H9 (cell line): ENCODE results near the gene ERICH6. TPM values are rescaled to one million over a fixed set of nuclear protein-coding genes. Genes with fewer than 3 reads are reported as not detected.

Source experiments
- DNase-seq: peaks from one replicate; pipeline ENCODE4 v3.0.0-alpha.2; 2017
- H2AFZ ChIP-seq: one replicate; pipeline ENCODE4 v1.6.1; 2013; ENCODE audit warnings: mild to moderate bottlenecking, low read length, control low read depth, moderate library complexity
- H2AK5ac ChIP-seq: 2 replicates; pipeline ENCODE4 v1.6.1; 2013; ENCODE audit warnings: low read length, control low read depth, mixed read lengths; ENCODE audit not compliant: insufficient read length
- H2BK120ac ChIP-seq: one replicate; pipeline ENCODE4 v1.6.1; 2013; ENCODE audit warnings: low read depth, mild to moderate bottlenecking, low read length, control low read depth, inconsistent platforms; ENCODE audit not compliant: poor library complexity, severe bottlenecking
- H2BK12ac ChIP-seq: 2 replicates; pipeline ENCODE4 v1.6.1; 2013; ENCODE audit warnings: low read length, control low read depth, mixed read lengths, low read depth; ENCODE audit not compliant: insufficient read length
- H2BK15ac ChIP-seq: 2 replicates; pipeline ENCODE4 v1.6.1; 2013; ENCODE audit warnings: low read depth, low read length, control low read depth
- H2BK20ac ChIP-seq: one replicate; pipeline ENCODE4 v1.6.1; 2013; ENCODE audit warnings: low read depth, mild to moderate bottlenecking, low read length, control low read depth, inconsistent platforms; ENCODE audit not compliant: poor library complexity, severe bottlenecking
- H2BK5ac ChIP-seq: 2 replicates; pipeline ENCODE4 v1.6.1; 2013; ENCODE audit warnings: low read length, control low read depth, mixed read lengths; ENCODE audit not compliant: insufficient read length
- H3K14ac ChIP-seq: 2 replicates; pipeline ENCODE4 v1.6.1; 2013; ENCODE audit warnings: low read length, control low read depth; ENCODE audit not compliant: insufficient read depth
- H3K18ac ChIP-seq: 2 replicates; pipeline ENCODE4 v1.6.1; 2013; ENCODE audit warnings: low read depth, mild to moderate bottlenecking, mixed read lengths, low read length, control low read depth; ENCODE audit not compliant: insufficient read length
- H3K23ac ChIP-seq: 2 replicates; pipeline ENCODE4 v1.6.1; 2013; ENCODE audit warnings: low read length, control low read depth, mixed read lengths, low read depth; ENCODE audit not compliant: insufficient read length
- H3K23me2 ChIP-seq: 2 replicates; pipeline ENCODE4 v1.6.1; 2013; ENCODE audit warnings: low read depth, mild to moderate bottlenecking, mixed read lengths, low read length, control low read depth; ENCODE audit not compliant: insufficient read length, poor library complexity, severe bottlenecking
- H3K27ac ChIP-seq: 2 replicates; pipeline ENCODE4 v1.5.1; 2013; ENCODE audit warnings: low read length, control low read depth, mixed read lengths, low read depth; ENCODE audit not compliant: insufficient read length
- H3K27me3 ChIP-seq: 2 replicates; pipeline ENCODE4 v1.6.1; 2013; ENCODE audit warnings: low read length, control low read depth, inconsistent platforms; ENCODE audit not compliant: insufficient read depth
- H3K4ac ChIP-seq: 2 replicates; pipeline ENCODE4 v1.6.1; 2013; ENCODE audit warnings: low read depth, mild to moderate bottlenecking, control low read depth, inconsistent platforms, low read length, moderate library complexity
- H3K4me1 ChIP-seq: 2 replicates; pipeline ENCODE4 v1.6.1; 2013; ENCODE audit warnings: low read length, control low read depth, inconsistent platforms; ENCODE audit not compliant: insufficient read depth
- H3K4me2 ChIP-seq: 2 replicates; pipeline ENCODE4 v1.6.1; 2013; ENCODE audit warnings: low read length, control low read depth, mixed read lengths; ENCODE audit not compliant: insufficient read length, insufficient read depth
- H3K56ac ChIP-seq: 2 replicates; pipeline ENCODE4 v1.6.1; 2013; ENCODE audit warnings: low read depth, mild to moderate bottlenecking, mixed read lengths, low read length, control low read depth; ENCODE audit not compliant: insufficient read length
- H3K79me1 ChIP-seq: 2 replicates; pipeline ENCODE4 v1.6.1; 2013; ENCODE audit warnings: low read depth, mild to moderate bottlenecking, moderate library complexity, low read length, control low read depth, inconsistent platforms; ENCODE audit not compliant: insufficient read depth, poor library complexity, severe bottlenecking
- H3K79me2 ChIP-seq: 2 replicates; pipeline ENCODE4 v1.6.1; 2013; ENCODE audit warnings: low read length, control low read depth, inconsistent platforms; ENCODE audit not compliant: insufficient read depth
- H3K9ac ChIP-seq: 2 replicates; pipeline ENCODE4 v1.6.1; 2013; ENCODE audit warnings: low read length, control low read depth, mixed read lengths; ENCODE audit not compliant: insufficient read length; ENCODE audit errors: extremely low read depth
- H3K9me3 ChIP-seq: one replicate; pipeline ENCODE4 v1.6.1; 2013; ENCODE audit warnings: low read depth, low read length, inconsistent platforms; ENCODE audit not compliant: control insufficient read depth
- H3T11ph ChIP-seq: one replicate; pipeline ENCODE4 v1.6.1; 2013; ENCODE audit warnings: mild to moderate bottlenecking, low read length, control low read depth, inconsistent platforms
- H4K20me1 ChIP-seq: one replicate; pipeline ENCODE4 v1.6.1; 2013; ENCODE audit not compliant: control insufficient read depth, insufficient read length, insufficient read depth
- H4K5ac ChIP-seq: 2 replicates; pipeline ENCODE4 v1.6.1; 2013; ENCODE audit warnings: low read depth, mild to moderate bottlenecking, mixed read lengths, low read length, control low read depth; ENCODE audit not compliant: insufficient read length
- H4K8ac ChIP-seq: replicated peaks from 2 replicates; pipeline ENCODE4 v1.6.1; 2013; ENCODE audit warnings: low read length, control low read depth, mixed read lengths, low read depth; ENCODE audit not compliant: insufficient read length
- H4K91ac ChIP-seq: 2 replicates; pipeline ENCODE4 v1.6.1; 2013; ENCODE audit warnings: low read depth, mild to moderate bottlenecking, moderate library complexity, mixed read lengths, low read length, control low read depth; ENCODE audit not compliant: insufficient read length
- H3K27ac Mint-ChIP-seq, 3 experiments: 2 replicates in 2 of 3; 3 replicates in 1 of 3; pipeline ENCODE4 v1.8.0; 2020 to 2021; ENCODE audit warnings: mixed read lengths in 3 of 3, mild to moderate bottlenecking in 1 of 3, moderate library complexity in 1 of 3
- H3K27me3 Mint-ChIP-seq: 2 replicates; pipeline ENCODE4 v1.8.0; 2021; ENCODE audit warnings: low read depth, mild to moderate bottlenecking, moderate library complexity, mixed read lengths
- H3K36me3 Mint-ChIP-seq, 3 experiments: 2 replicates in 2 of 3; 3 replicates in 1 of 3; pipeline ENCODE4 v1.8.0; 2020 to 2021; ENCODE audit warnings: low read depth in 3 of 3, mixed read lengths in 3 of 3; ENCODE audit not compliant: insufficient read depth in 1 of 3
- H3K4me1 Mint-ChIP-seq, 2 experiments: 2 replicates each; pipeline ENCODE4 v1.8.0; 2020; ENCODE audit warnings: mixed read lengths in 2 of 2
- H3K4me3 Mint-ChIP-seq, 2 experiments: 2 replicates in 1 of 2; 3 replicates in 1 of 2; pipeline ENCODE4 v1.8.0; 2020 to 2021; ENCODE audit warnings: mild to moderate bottlenecking in 2 of 2, mixed read lengths in 2 of 2, moderate library complexity in 1 of 2
- H3K9me3 Mint-ChIP-seq, 2 experiments: 2 replicates in 1 of 2; 3 replicates in 1 of 2; pipeline ENCODE4 v1.8.0; 2020; ENCODE audit warnings: mild to moderate bottlenecking in 2 of 2, mixed read lengths in 2 of 2, moderate library complexity in 1 of 2
- CTCF ChIP-seq: fragments of 200-600 bp; sonication (generic); conservative IDR thresholded peaks from 3 replicates; pipeline ENCODE4 v1.8.0; 2021; ENCODE audit warnings: antibody characterized with exemption, mild to moderate bottlenecking
- WGBS: extraction: QIAGEN DNeasy Blood & Tissue Kit; methylation state at CpG from one replicate; pipeline ENCODE4 v1.1.7; 2013; ENCODE audit warnings: missing lambda C conversion rate, low lambda C conversion rate, mixed read lengths; ENCODE audit not compliant: insufficient read length; ENCODE audit errors: extremely low coverage; 5-methylcytosine and 5-hydroxymethylcytosine counted together
- total RNA-seq: library from RNA; stranded (reverse); gene quantifications from 2 replicates; pipeline ENCODE4 v1.2.1, GENCODE V29; 2021

The ERICH6 gene
- total RNA-seq, 1 experiment from 2014 or later, result not detected

- Histone ChIP-seq H3K4me2 (no peak overlapping the region), H3K4me1 (0 out of 2 replicates have a peak, but pooled peaks cover 4% of the 10 kb centered on the region), H2AK5ac (no peak overlapping the region), H3K9ac (no peak overlapping the region), H4K8ac (no peak overlapping the region), H2BK15ac (no peak overlapping the region), H4K20me1 (no peaks in the 10 kb centered on the region), H4K5ac (no peak overlapping the region), H3K27ac (no peak overlapping the region), H3T11ph (no peak overlapping the region), H3K14ac (no peak overlapping the region), H3K27me3 (no peaks in the 10 kb centered on the region), H3K9me3 (no peaks in the 10 kb centered on the region), H3K18ac (no peak overlapping the region), H3K79me2 (no peaks in the 10 kb centered on the region), H3K4ac (no peak overlapping the region), H2BK20ac (no peak overlapping the region), H2BK12ac (no peak overlapping the region), H4K91ac (no peak overlapping the region), H3K79me1 (no peaks in the 10 kb centered on the region), H3K56ac (no peak overlapping the region), H2BK120ac (no peak overlapping the region), H3K23me2 (no peaks in the 10 kb centered on the region), H3K23ac (no peak overlapping the region), H2BK5ac (no peak overlapping the region), H2AFZ (no peak overlapping the region)
- no peaks in the 10 kb centered on the region for H3K27me3 Mint-ChIP-seq
- H3K9me3 Mint-ChIP-seq, result no peaks in the 10 kb centered on the region
- DNase-seq, result no peak
- WGBS, result no CpG with 5 or more reads among the region's 8 CpGs
- H3K36me3 Mint-ChIP-seq, result no peaks in the 10 kb centered on the region
- no peak overlapping the region for H3K4me3 Mint-ChIP-seq
- peak overlapping the region; percentile 34 to 82 (median 36); a peak in 4 of 7 replicates for H3K27ac Mint-ChIP-seq
- H3K4me1 Mint-ChIP-seq, result peaks cover 40 to 48% of the 10 kb centered on the region in 2 experiments
- TF ChIP-seq CTCF, result no peak; the same call in 2 of the 3 replicates
Measured at GRCh38 chr3:150733373-150733935, 29.7 kb upstream of the ERICH6 start.
